Gastrocnemius medialis (tissue), 4 donors: ENCODE results near the gene PCCA. TPM values are rescaled to one million over a fixed set of nuclear protein-coding genes. Genes with fewer than 3 reads are reported as not detected.
A peak's percentile ranks its signal among the peaks of the same experiment; 100 is the strongest.

ENCODE experiments used
- ATAC-seq, 2 donors: fragments of 150-250 bp; one replicate each; pipeline ENCODE4 v1.9.1; 2016
- DNase-seq, 2 donors: peaks; one replicate each; pipeline ENCODE4 v3.0.0-alpha.2; 2019
- H3K27ac ChIP-seq, 4 donors: fragments of 200-600 bp; sonication (generic); 1 replicate in 1 of 4; 2 replicates in 3 of 4; pipeline ENCODE4 v1.5.1; 2016 to 2018; ENCODE audit warnings: mild to moderate bottlenecking in 2 of 4, moderate library complexity in 1 of 4
- H3K27me3 ChIP-seq, 3 donors: fragments of 200-600 bp; sonication (generic) in 2 of 3; 1 replicate in 1 of 3; 2 replicates in 2 of 3; pipeline versions ENCODE4 v1.5.1 to v1.6.0; 2016 to 2019; ENCODE audit warnings: mild to moderate bottlenecking in 1 of 3, moderate library complexity in 1 of 3
- H3K36me3 ChIP-seq, 2 donors: fragments of 200-600 bp; sonication (generic) in 1 of 2; one replicate each; pipeline ENCODE4 v1.5.1; 2017 to 2018
- H3K4me1 ChIP-seq, 2 donors: fragments of 200-600 bp; sonication (generic) in 1 of 2; one replicate each; pipeline ENCODE4 v1.5.1; 2016 to 2017; ENCODE audit warnings: mild to moderate bottlenecking in 2 of 2
- H3K4me3 ChIP-seq, 4 donors: fragments of 200-600 bp; sonication (generic) in 3 of 4; 1 replicate in 1 of 4; 2 replicates in 3 of 4; pipeline ENCODE4 v1.5.1; 2016 to 2019; ENCODE audit warnings: mild to moderate bottlenecking in 2 of 4
- H3K9me3 ChIP-seq, 3 donors: fragments of 200-600 bp; sonication (generic) in 2 of 3; 1 replicate in 1 of 3; 2 replicates in 2 of 3; pipeline ENCODE4 v1.5.1; 2016 to 2019
- CTCF ChIP-seq, 5 experiments: fragments of 450-650 bp in 3 of 5; fragments of 200-600 bp in 2 of 5; sonication (generic) in 2 of 5; IDR thresholded peaks in 4 of 5; conservative IDR thresholded peaks in 1 of 5; 1 replicate in 4 of 5; 2 replicates in 1 of 5; pipeline ENCODE4 v1.5.1; 2016 to 2019; ENCODE audit warnings: antibody characterized with exemption in 5 of 5, mild to moderate bottlenecking in 3 of 5, moderate library complexity in 3 of 5
- POLR2A ChIP-seq, 2 donors: fragments of 450-650 bp; IDR thresholded peaks; one replicate each; pipeline ENCODE4 v1.6.1; 2017; ENCODE audit warnings: antibody characterized with exemption in 2 of 2, mild to moderate bottlenecking in 2 of 2, moderate library complexity in 2 of 2
- in situ Hi-C, 4 donors: fragments of 200-750 bp; cut with MboI; loops; one replicate each; pipeline versions ENCODE4 v1.15.0 to v1.8.0; 2017; ENCODE audit warnings: low sequenced_read_pairs in 4 of 4
- intact Hi-C: fragments of 100-400 bp; cut with DNase I; formaldehyde crosslinking; loops from one replicate; pipeline ENCODE4 v1.15.1; 2023; ENCODE audit warnings: low total_unique reads
- total RNA-seq, 4 donors: library from RNA; depleted of rRNA; stranded (reverse); fragments of >200 nt; gene quantifications; one replicate each; pipeline versions ENCODE4 v1.1.0 to v1.2.3, GENCODE V29; 2016

The PCCA gene
- total RNA-seq, 4 donors from 2014 or later = 7.5 to 19.5 (median 10.8) TPM

GRCh38 chr13:100491164-100491842, 402.4 kb downstream of the PCCA start:
- H3K27me3 ChIP-seq = no peaks in the 10 kb centered on the region
- peak overlapping the region in 3 of 4 donors; percentile 31 to 36 (median 33) for H3K27ac ChIP-seq
- intact Hi-C loops = loop anchor here (5.0 kb wide), 1 partner anchor 99 kb away; no protein-coding TSS in a partner anchor
- H3K4me3 ChIP-seq = no peak overlapping the region
- ATAC-seq (peak; percentile 66 to 77), DNase-seq (peak; percentile 29 to 46)
- H3K9me3 ChIP-seq = no peaks in the 10 kb centered on the region
- in situ Hi-C loops = no loop called here
- no peaks in the 10 kb centered on the region for H3K36me3 ChIP-seq
- TF ChIP-seq CTCF (IDR thresholded peaks at IDR 0.05 in 4 of 5, conservative IDR thresholded peaks at IDR 0.05 in 1 of 5) (no peak), POLR2A (IDR thresholded peaks at IDR 0.05) (no peak)
- no peaks in the 10 kb centered on the region for H3K4me1 ChIP-seq

GRCh38 chr13:100493418-100493817, 404.5 kb downstream of the PCCA start:
- Histone ChIP-seq H3K4me3 (no peak overlapping the region), H3K9me3 (no peaks in the 10 kb centered on the region), H3K36me3 (no peaks in the 10 kb centered on the region), H3K4me1 (no peaks in the 10 kb centered on the region), H3K27ac (no peak overlapping the region), H3K27me3 (no peaks in the 10 kb centered on the region)
- in situ Hi-C loops = no loop called here
- DNase-seq (no peak), ATAC-seq (no peak)
- no peak for TF ChIP-seq POLR2A (IDR thresholded peaks at IDR 0.05)
- no peak for TF ChIP-seq CTCF (IDR thresholded peaks at IDR 0.05 in 4 of 5, conservative IDR thresholded peaks at IDR 0.05 in 1 of 5)
- intact Hi-C loops = loop anchor here (5.0 kb wide), 1 partner anchor 101 kb away; no protein-coding TSS in a partner anchor

- ATAC-seq (no peak), DNase-seq (no peak)
- H3K4me3 ChIP-seq = no peak overlapping the region
- intact Hi-C loops (no loop called here), in situ Hi-C loops (no loop called here)
- H3K9me3 ChIP-seq = no peaks in the 10 kb centered on the region
- TF ChIP-seq POLR2A (IDR thresholded peaks at IDR 0.05) (no peak), CTCF (IDR thresholded peaks at IDR 0.05 in 4 of 5, conservative IDR thresholded peaks at IDR 0.05 in 1 of 5) (no peak)
- no peaks in the 10 kb centered on the region for H3K27me3 ChIP-seq
- no peaks in the 10 kb centered on the region for H3K4me1 ChIP-seq
- no peak overlapping the region for H3K27ac ChIP-seq
- no peaks in the 10 kb centered on the region for H3K36me3 ChIP-seq
Observed at GRCh38 chr13:100495455-100495854, 406.6 kb downstream of the PCCA start.

- H3K36me3 ChIP-seq = no peaks in the 10 kb centered on the region
- intact Hi-C loops = no loop called here
- H3K4me1 ChIP-seq = no peaks in the 10 kb centered on the region
- DNase-seq = no peak
- H3K27me3 ChIP-seq = no peaks in the 10 kb centered on the region
- ATAC-seq = no peak
- H3K9me3 ChIP-seq = no peaks in the 10 kb centered on the region
- no peak overlapping the region for H3K4me3 ChIP-seq
- in situ Hi-C loops = no loop called here
- TF ChIP-seq CTCF (IDR thresholded peaks at IDR 0.05 in 4 of 5, conservative IDR thresholded peaks at IDR 0.05 in 1 of 5) = no peak
- no peak for TF ChIP-seq POLR2A (IDR thresholded peaks at IDR 0.05)
- H3K27ac ChIP-seq = no peak overlapping the region
Observed at GRCh38 chr13:100497389-100497788, 408.5 kb downstream of the PCCA start.
